Measurements from ENCODE around the gene EYS. TPM values are rescaled to one million over a fixed set of nuclear protein-coding genes. Genes with fewer than 3 reads are reported as not detected.

EYS gene
- total and polyA plus RNA-seq, 9 of the 15 experiments (the other 6 are each of a cell fraction or from before 2014, with no cell fraction given) = 0.03 to 0.36 (median 0.10) TPM; not detected in 2

DNA sequence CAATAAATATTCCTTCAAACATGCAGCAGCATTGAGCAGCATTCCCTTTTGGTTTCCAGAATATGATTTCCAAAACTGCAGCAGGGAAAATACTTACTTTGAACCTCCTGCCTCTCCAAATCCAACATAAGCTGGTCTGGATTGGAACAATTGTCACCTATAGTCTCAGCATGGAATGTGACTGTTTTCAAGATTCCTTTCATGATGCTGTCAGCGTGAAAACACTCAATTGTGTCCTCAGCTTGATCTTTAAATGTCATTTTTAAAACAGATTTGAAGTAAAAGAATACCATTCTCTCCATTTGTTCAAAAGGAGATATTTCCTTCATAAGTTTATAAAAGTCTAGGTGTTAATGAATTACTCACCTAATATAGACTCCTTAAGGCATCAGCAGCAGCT lies 993.9 kb downstream of the EYS start:
- Histone ChIP-seq H3K4me3 (no peak overlapping the region), H3K4me1 (replicated peaks in 1 of 2; ENCODE audit: control insufficient read depth in 2 of 2, insufficient read depth in 2 of 2, low read length in 2 of 2) (no peaks in the 10 kb centered on the region), H3K36me3 (ENCODE audit: control insufficient read depth, insufficient read depth, low read length) (no peaks in the 10 kb centered on the region), H3K27ac (ENCODE audit: extremely low read depth, low read depth, low read length) (no peak overlapping the region), H2AFZ (ENCODE audit: low read depth, low read length) (no peak overlapping the region), H3K9ac (ENCODE audit: insufficient read depth in 1 of 2, low read depth in 2 of 2, low read length in 2 of 2) (no peak overlapping the region), H3K9me1 (ENCODE audit: control insufficient read depth, insufficient read depth, low read length) (no peaks in the 10 kb centered on the region), H4K20me1 (replicated peaks; ENCODE audit: control insufficient read depth, insufficient read depth, low read length) (no peaks in the 10 kb centered on the region), H3K27me3 (ENCODE audit: control insufficient read depth in 2 of 2, insufficient read depth in 2 of 2, low read length in 2 of 2) (no peaks in the 10 kb centered on the region), H3K9me3 (replicated peaks; ENCODE audit: control insufficient read depth, insufficient read depth, low read depth, low read length) (no peaks in the 10 kb centered on the region), H3K79me2 (ENCODE audit: control insufficient read depth, insufficient read depth, low read length) (no peaks in the 10 kb centered on the region), H3K4me2 (ENCODE audit: insufficient read depth, low read length) (no peak overlapping the region)
- DNase-seq (ENCODE audit: extremely low read depth in 1 of 4, low spot score in 3 of 4) = no peak
- WGBS (ENCODE audit: insufficient coverage, low coverage, missing lambda C conversion rate) = 5% methylated on average over 1 of the region's 1 CpG
- CTCF ChIA-PET (ENCODE audit: low intra/inter-chr PET ratio) = no interaction called here
- BruUV-seq (replicated peaks) = no TSS peak
- POLR2A ChIA-PET = no interaction called here
- intact Hi-C loops (cut with micrococcal nuclease) = no loop called here
- in situ Hi-C loops (cut with MboI) = no loop called here
- no peak for FAIRE-seq
- no peak for TF ChIP-seq HNRNPLL (IDR thresholded peaks at IDR 0.05; ENCODE audit: low read depth, low read length, poor library complexity, severe bottlenecking)
- no peak for TF ChIP-seq RB1 (IDR thresholded peaks at IDR 0.05; ENCODE audit: low read depth)
- TF ChIP-seq, protein P1, sequence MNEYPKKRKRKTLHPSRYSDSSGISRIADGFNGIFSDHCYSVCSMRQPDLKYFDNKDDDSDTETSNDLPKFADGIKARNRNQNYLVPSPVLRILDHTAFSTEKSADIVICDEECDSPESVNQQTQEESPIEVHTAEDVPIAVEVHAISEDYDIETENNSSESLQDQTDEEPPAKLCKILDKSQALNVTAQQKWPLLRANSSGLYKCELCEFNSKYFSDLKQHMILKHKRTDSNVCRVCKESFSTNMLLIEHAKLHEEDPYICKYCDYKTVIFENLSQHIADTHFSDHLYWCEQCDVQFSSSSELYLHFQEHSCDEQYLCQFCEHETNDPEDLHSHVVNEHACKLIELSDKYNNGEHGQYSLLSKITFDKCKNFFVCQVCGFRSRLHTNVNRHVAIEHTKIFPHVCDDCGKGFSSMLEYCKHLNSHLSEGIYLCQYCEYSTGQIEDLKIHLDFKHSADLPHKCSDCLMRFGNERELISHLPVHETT (CRISPR knock-in tag; conservative IDR thresholded peaks at IDR 0.05 in 1 of 2, IDR thresholded peaks at IDR 0.05 in 1 of 2) = no peak
- TF ChIP-seq GTF2A2 (tag; IDR thresholded peaks at IDR 0.05) = no peak
- TF ChIP-seq PHTF2 (CRISPR knock-in tag; IDR thresholded peaks at IDR 0.05) = no peak
- TF ChIP-seq RBM34 (IDR thresholded peaks at IDR 0.05; ENCODE audit: borderline replicate concordance, insufficient read depth, low read length) = no peak
- TF ChIP-seq, protein P2, sequence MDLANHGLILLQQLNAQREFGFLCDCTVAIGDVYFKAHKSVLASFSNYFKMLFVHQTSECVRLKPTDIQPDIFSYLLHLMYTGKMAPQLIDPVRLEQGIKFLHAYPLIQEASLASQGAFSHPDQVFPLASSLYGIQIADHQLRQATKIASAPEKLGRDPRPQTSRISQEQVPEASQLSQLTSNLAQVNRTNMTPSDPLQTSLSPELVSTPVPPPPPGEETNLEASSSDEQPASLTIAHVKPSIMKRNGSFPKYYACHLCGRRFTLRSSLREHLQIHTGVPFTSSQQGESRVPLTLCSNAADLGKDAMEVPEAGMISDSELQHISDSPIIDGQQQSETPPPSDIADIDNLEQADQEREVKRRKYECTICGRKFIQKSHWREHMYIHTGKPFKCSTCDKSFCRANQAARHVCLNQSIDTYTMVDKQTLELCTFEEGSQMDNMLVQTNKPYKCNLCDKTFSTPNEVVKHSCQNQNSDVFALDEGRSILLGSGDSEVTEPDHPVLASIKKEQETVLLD (IDR thresholded peaks at IDR 0.05) = no peak
- TF ChIP-seq, protein P3, sequence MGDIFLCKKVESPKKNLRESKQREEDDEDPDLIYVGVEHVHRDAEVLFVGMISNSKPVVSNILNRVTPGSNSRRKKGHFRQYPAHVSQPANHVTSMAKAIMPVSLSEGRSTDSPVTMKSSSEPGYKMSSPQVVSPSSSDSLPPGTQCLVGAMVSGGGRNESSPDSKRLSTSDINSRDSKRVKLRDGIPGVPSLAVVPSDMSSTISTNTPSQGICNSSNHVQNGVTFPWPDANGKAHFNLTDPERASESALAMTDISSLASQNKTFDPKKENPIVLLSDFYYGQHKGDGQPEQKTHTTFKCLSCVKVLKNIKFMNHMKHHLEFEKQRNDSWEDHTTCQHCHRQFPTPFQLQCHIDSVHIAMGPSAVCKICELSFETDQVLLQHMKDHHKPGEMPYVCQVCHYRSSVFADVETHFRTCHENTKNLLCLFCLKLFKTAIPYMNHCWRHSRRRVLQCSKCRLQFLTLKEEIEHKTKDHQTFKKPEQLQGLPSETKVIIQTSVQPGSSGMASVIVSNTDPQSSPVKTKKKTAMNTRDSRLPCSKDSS (IDR thresholded peaks at IDR 0.05; ENCODE audit: low read depth, partially characterized antibody) = no peak
- TF ChIP-seq NFXL1 (CRISPR knock-in tag; IDR thresholded peaks at IDR 0.05) = no peak
- TF ChIP-seq, protein P4, sequence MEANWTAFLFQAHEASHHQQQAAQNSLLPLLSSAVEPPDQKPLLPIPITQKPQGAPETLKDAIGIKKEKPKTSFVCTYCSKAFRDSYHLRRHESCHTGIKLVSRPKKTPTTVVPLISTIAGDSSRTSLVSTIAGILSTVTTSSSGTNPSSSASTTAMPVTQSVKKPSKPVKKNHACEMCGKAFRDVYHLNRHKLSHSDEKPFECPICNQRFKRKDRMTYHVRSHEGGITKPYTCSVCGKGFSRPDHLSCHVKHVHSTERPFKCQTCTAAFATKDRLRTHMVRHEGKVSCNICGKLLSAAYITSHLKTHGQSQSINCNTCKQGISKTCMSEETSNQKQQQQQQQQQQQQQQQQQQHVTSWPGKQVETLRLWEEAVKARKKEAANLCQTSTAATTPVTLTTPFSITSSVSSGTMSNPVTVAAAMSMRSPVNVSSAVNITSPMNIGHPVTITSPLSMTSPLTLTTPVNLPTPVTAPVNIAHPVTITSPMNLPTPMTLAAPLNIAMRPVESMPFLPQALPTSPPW (CRISPR knock-in tag; IDR thresholded peaks at IDR 0.05) = no peak
- no peak for TF ChIP-seq TEAD4 (IDR thresholded peaks at IDR 0.05; ENCODE audit: low read length)
- TF ChIP-seq TEAD4 (CRISPR knock-in tag; IDR thresholded peaks at IDR 0.05; ENCODE audit: borderline replicate concordance) = no peak
- no peak for TF ChIP-seq CHD2 (IDR thresholded peaks at IDR 0.05; ENCODE audit: low read depth, low read length)
- TF ChIP-seq SREBF1 (IDR thresholded peaks at IDR 0.05; ENCODE audit: borderline replicate concordance, low read depth, low read length) = no peak
- TF ChIP-seq NONO (IDR thresholded peaks at IDR 0.05; ENCODE audit: low read depth in 2 of 2, low read length in 1 of 2) = no peak
- no peak for ATAC-seq
